Measurements from ENCODE around the gene ACOX3.
"Not testable (repeated sequence)": the region's sequence is repeated elsewhere in the genome, so short reads cannot be mapped to it uniquely, and the experiment has no call there.

ACOX3 gene

DNA sequence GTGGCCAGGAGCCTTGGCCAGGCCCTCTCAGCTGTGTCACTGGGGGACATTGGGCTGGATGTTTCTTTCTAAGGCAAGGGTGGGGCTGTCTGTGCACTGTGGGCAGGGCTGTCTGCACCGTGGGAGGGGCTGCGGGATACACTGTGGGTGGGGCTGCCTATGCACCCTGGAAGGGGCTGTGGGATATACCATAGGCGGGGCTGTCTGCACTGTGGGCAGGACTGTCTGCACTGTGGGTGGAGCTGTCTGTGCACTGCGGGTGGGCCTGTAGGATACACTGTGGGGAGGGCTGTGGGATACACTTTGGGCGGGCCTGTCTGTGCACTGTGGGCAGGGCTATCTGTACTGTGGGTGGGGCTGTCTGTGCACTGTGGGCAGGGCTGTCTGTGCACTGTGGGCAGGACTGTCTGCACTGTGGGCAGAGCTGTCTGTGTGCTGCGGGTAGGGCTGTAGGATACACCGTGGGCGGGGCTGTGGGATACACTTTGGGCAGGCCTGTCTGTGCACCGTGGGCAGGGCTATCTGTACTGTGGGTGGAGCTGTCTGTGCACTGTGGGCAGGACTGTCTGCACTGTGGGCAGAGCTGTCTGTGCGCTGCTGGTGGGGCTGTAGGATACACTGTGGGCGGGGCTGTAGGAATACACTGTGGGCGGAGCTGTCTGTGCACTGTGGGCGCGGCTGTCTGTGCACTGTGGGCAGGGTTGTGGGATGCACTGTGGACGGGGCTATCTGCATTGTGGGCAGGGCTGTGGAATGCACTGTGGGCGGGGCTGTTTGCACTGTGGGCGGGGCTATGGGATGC lies 31.1 kb downstream of the ACOX3 start:
- TF ChIP-seq, protein P1, sequence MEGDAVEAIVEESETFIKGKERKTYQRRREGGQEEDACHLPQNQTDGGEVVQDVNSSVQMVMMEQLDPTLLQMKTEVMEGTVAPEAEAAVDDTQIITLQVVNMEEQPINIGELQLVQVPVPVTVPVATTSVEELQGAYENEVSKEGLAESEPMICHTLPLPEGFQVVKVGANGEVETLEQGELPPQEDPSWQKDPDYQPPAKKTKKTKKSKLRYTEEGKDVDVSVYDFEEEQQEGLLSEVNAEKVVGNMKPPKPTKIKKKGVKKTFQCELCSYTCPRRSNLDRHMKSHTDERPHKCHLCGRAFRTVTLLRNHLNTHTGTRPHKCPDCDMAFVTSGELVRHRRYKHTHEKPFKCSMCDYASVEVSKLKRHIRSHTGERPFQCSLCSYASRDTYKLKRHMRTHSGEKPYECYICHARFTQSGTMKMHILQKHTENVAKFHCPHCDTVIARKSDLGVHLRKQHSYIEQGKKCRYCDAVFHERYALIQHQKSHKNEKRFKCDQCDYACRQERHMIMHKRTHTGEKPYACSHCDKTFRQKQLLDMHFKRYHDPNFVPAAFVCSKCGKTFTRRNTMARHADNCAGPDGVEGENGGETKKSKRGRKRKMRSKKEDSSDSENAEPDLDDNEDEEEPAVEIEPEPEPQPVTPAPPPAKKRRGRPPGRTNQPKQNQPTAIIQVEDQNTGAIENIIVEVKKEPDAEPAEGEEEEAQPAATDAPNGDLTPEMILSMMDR (IDR thresholded peaks at IDR 0.05; ENCODE audit: unreplicated experiment in 3 of 3), result no peak
- Mint-ChIP-seq H3K4me3 (no peak overlapping the region), H3K4me1 (peaks cover 11% of the 10 kb centered on the region), H3K27me3 (ENCODE audit: low read depth) (peaks cover 9% of the 10 kb centered on the region), H3K27ac (peak overlapping the region in 1 of 3 experiments; percentile 33), H3K36me3 (ENCODE audit: low read depth) (peaks cover 56% of the 10 kb centered on the region), H3K9me3 (no peaks in the 10 kb centered on the region)

DNA sequence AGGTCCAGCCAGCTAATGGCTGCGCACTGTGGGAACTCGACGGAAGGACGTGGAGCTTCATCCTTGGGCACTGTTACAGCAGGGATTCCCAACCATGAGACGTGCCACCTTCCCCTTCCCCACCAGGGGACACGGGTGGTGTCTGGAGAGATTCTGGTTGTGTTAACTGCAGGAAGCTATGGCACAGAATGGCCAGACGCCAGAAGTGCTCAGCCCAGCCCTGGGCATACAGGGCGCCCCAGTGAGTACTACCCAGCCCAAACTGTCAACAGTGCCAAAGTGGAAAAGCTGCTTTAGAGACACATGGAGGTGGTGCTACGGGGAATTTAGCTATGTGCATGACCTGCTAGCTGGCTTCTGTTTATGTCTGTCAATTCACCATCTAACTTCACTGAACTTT lies 32.8 kb downstream of the ACOX3 start:
- H3K36me3 Mint-ChIP-seq (ENCODE audit: low read depth), result peaks cover 53% of the 10 kb centered on the region

DNA sequence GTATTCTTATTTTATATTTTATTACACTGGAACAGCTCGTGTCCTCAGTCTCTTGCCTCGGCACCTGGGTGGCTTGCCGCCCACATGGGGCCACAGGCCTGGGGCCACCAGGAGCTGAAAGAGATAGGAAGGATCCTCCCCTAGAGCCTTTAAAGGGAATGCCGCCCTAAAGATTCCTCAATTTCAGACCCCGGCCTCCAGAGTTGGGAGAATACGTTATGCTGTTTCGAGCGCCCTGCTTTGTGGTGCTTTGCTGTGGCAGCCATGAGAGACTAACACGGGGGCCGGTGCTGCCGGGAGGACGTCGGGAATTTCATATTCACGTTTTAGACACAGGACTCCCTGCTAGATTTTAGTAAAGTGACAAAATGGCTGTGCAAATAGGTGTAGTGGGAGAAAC lies 33.2 kb downstream of the ACOX3 start:
- H3K36me3 Mint-ChIP-seq (ENCODE audit: low read depth), result peaks cover 53% of the 10 kb centered on the region
- H3K9me3 Mint-ChIP-seq, result no peaks in the 10 kb centered on the region
- TF ChIP-seq, protein P1 (IDR thresholded peaks at IDR 0.05; ENCODE audit: unreplicated experiment in 3 of 3), result no peak
- H3K27ac Mint-ChIP-seq, result no peak overlapping the region
- H3K27me3 Mint-ChIP-seq (ENCODE audit: low read depth), result peaks cover 9% of the 10 kb centered on the region
- no peak overlapping the region for H3K4me3 Mint-ChIP-seq
- H3K4me1 Mint-ChIP-seq, result peaks cover 27% of the 10 kb centered on the region

More for the DNA sequence above, 32.8 kb downstream of the ACOX3 start:
- Mint-ChIP-seq H3K4me3 (no peak overlapping the region), H3K4me1 (peaks cover 22% of the 10 kb centered on the region), H3K27me3 (ENCODE audit: low read depth) (peaks cover 9% of the 10 kb centered on the region), H3K27ac (no peak overlapping the region), H3K9me3 (no peaks in the 10 kb centered on the region)
- TF ChIP-seq, protein P1 (IDR thresholded peaks at IDR 0.05; ENCODE audit: unreplicated experiment in 3 of 3), result no peak

DNA sequence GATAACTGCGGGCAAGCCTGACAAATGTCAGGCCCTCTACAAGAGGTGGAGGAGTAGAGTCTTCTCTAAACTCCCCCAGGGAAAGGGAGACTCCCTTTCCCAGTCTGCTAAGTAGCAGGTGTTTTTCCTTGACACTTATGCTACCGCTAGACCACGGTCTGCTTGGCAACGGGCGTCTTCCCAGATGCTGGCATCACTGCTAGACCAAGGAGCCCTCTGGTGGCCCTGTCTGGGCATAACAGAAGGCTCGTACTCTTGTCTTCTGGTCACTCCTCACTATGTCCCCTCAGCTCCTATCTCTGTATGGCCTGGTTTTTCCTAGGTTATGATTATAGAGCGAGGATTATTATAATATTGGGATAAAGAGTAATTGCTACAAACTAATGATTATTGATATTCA lies 33.6 kb downstream of the ACOX3 start:
- not testable (repeated sequence) for H3K4me3 Mint-ChIP-seq; H3K27me3 Mint-ChIP-seq (ENCODE audit: low read depth); H3K9me3 Mint-ChIP-seq; H3K27ac Mint-ChIP-seq
- H3K4me1 Mint-ChIP-seq, result peaks cover 29% of the 10 kb centered on the region
- TF ChIP-seq, protein P1 (IDR thresholded peaks at IDR 0.05; ENCODE audit: unreplicated experiment in 3 of 3), result peak; percentile 25 to 50 (median 38)
- peaks cover 53% of the 10 kb centered on the region for H3K36me3 Mint-ChIP-seq (ENCODE audit: low read depth)

DNA sequence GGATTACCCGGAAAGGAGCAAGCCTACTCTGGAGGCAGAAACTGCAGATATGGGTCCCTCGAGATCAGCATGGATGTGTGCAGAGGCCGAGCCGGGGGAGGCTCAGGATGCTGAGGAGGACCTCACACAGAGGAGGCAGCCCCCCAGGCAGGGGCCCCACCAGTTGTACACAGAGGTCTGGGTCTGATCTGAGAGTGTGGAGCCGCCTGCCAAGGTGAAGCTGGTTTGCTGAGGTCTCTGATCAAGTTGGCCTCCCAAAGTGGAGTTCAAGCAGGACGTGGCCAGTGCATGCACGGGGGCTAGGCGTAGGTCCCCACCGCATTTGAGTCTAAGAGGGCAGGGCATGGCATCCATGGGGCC lies 35.0 kb downstream of the ACOX3 start:
- TF ChIP-seq, protein P1 (IDR thresholded peaks at IDR 0.05; ENCODE audit: unreplicated experiment in 3 of 3), result no peak
- H3K4me3 Mint-ChIP-seq, result no peak overlapping the region
- H3K27ac Mint-ChIP-seq, result peak overlapping the region; percentile 26 to 80 (median 78)
- peaks cover 34% of the 10 kb centered on the region for H3K4me1 Mint-ChIP-seq
- peaks cover 53% of the 10 kb centered on the region for H3K36me3 Mint-ChIP-seq (ENCODE audit: low read depth)
- peaks cover 12% of the 10 kb centered on the region for H3K27me3 Mint-ChIP-seq (ENCODE audit: low read depth)
- no peaks in the 10 kb centered on the region for H3K9me3 Mint-ChIP-seq
